HepG2 (cell line): ENCODE results near the gene RNF114. TPM values are rescaled to one million over a fixed set of nuclear protein-coding genes. Genes with fewer than 3 reads are reported as not detected.

Experiments used
- ATAC-seq: fragments of 200-7000 bp; cut with Tn5 transposase; 3 replicates; pipeline ENCODE4 v1.9.1; 2020; ENCODE audit warnings: mild to moderate bottlenecking, moderate library complexity
- BruUV-seq: library from RNA; stranded (reverse); fragments of 400-500 nt; replicated peaks from 2 replicates; lab custom pipeline; 2021; lab: Mats Ljungman, UMichigan
- CTCF ChIA-PET: fragments of 300-600 bp; formaldehyde crosslinking; extraction: SDS; loops from one replicate; lab custom pipeline; 2021; ENCODE audit warnings: low total read pairs, inconsistent platforms, low intra/inter-chr PET ratio; lab: Yijun Ruan, JAX
- POLR2A ChIA-PET: fragments of 350-600 bp; sonication (Branson Sonifier 250); formaldehyde crosslinking; loops from one replicate; lab custom pipeline; 2020; ENCODE audit warnings: antibody characterized with exemption, inconsistent platforms; lab: Yijun Ruan, JAX
- DNase-seq: peaks from one replicate; pipeline ENCODE4 v3.0.0-alpha.2; 2015; ENCODE audit warnings: low spot score
- FAIRE-seq: peaks from 3 replicates; lab custom pipeline; 2011; peaks lifted over from hg19 to GRCh38; lab: Jason Lieb, UNC
- H2AFZ ChIP-seq: one replicate; pipeline ENCODE4 v1.6.1; 2011; ENCODE audit warnings: low read length, inconsistent platforms
- H3K27ac ChIP-seq: fragments of 300-600 bp; 3 replicates; pipeline ENCODE4 v1.8.0; 2011; ENCODE audit warnings: mixed run types, mild to moderate bottlenecking, mixed read lengths, low read length, inconsistent platforms; ENCODE audit not compliant: insufficient read depth; ENCODE audit errors: extremely low read length
- H3K27me3 ChIP-seq, 2 experiments: fragments of 200-600 bp in 1 of 2; 2 replicates in 1 of 2; 3 replicates in 1 of 2; pipeline versions ENCODE4 v1.6.0 to v1.8.0; 2011; ENCODE audit warnings: low read length in 2 of 2, mild to moderate bottlenecking in 2 of 2, moderate library complexity in 2 of 2, inconsistent platforms in 1 of 2; ENCODE audit not compliant: insufficient read depth in 2 of 2, control insufficient read depth in 1 of 2
- H3K36me3 ChIP-seq, 2 experiments: fragments of 200-600 bp in 1 of 2; replicated peaks in 1 of 2; 2 replicates in 1 of 2; 3 replicates in 1 of 2; pipeline versions ENCODE4 v1.5.1 to v1.8.0; 2011; ENCODE audit warnings: low read length in 2 of 2, inconsistent platforms in 1 of 2; ENCODE audit not compliant: insufficient read depth in 2 of 2, control insufficient read depth in 1 of 2
- H3K4me1 ChIP-seq: 2 replicates; pipeline ENCODE4 v1.5.1; 2012; ENCODE audit warnings: low read length, inconsistent platforms; ENCODE audit not compliant: insufficient read depth
- H3K4me2 ChIP-seq: 2 replicates; pipeline ENCODE4 v1.6.0; 2011; ENCODE audit warnings: low read depth, low read length, inconsistent platforms
- H3K4me3 ChIP-seq, 3 experiments: fragments of 200-600 bp in 1 of 3; sonication (generic), shearing (Covaris generic) in 1 of 3; replicated peaks in 1 of 3; 2 replicates each; pipeline ENCODE4 v1.5.1; 2011 to 2016; ENCODE audit warnings: low read length in 3 of 3, inconsistent platforms in 2 of 3, low read depth in 2 of 3, mild to moderate bottlenecking in 2 of 3, control low read depth in 1 of 3, mixed read lengths in 1 of 3; ENCODE audit not compliant: insufficient read depth in 1 of 3
- H3K79me2 ChIP-seq: one replicate; pipeline ENCODE4 v1.6.1; 2011; ENCODE audit warnings: low read length, inconsistent platforms; ENCODE audit not compliant: insufficient read depth
- H3K9ac ChIP-seq: 2 replicates; pipeline ENCODE4 v1.6.0; 2011; ENCODE audit warnings: mild to moderate bottlenecking, low read depth, low read length, inconsistent platforms; ENCODE audit not compliant: insufficient read depth
- H3K9me3 ChIP-seq: 2 replicates; pipeline ENCODE4 v1.5.1; 2012; ENCODE audit warnings: mild to moderate bottlenecking, low read length
- H4K20me1 ChIP-seq: 2 replicates; pipeline ENCODE4 v1.6.0; 2011; ENCODE audit warnings: inconsistent platforms, mild to moderate bottlenecking, low read length, moderate library complexity; ENCODE audit not compliant: insufficient read depth
- BORCS8-MEF2B ChIP-seq: sonication (generic); formaldehyde crosslinking; IDR thresholded peaks from 2 replicates; pipeline ENCODE4 v1.8.0; 2022; ENCODE audit warnings: mild to moderate bottlenecking, missing genetic modification reagents
- CBX1 ChIP-seq: IDR thresholded peaks from one replicate; pipeline ENCODE4 v1.6.1; 2016; ENCODE audit warnings: antibody characterized with exemption, low read depth
- CEBPG ChIP-seq: IDR thresholded peaks from 2 replicates; pipeline ENCODE4 v1.6.1; 2016
- CENPT ChIP-seq: sonication (generic); formaldehyde crosslinking; IDR thresholded peaks from 2 replicates; pipeline ENCODE4 v1.8.0; 2022; ENCODE audit warnings: low read depth, mild to moderate bottlenecking, moderate library complexity, missing genetic modification reagents
- MEIS1 ChIP-seq: sonication (generic); formaldehyde crosslinking; IDR thresholded peaks from 2 replicates; pipeline ENCODE4 v1.9.0; 2021; ENCODE audit warnings: mild to moderate bottlenecking, missing genetic modification reagents, moderate library complexity, borderline replicate concordance
- MTF1 ChIP-seq: sonication (generic); formaldehyde crosslinking; IDR thresholded peaks from 2 replicates; pipeline ENCODE4 v1.5.0; 2020; ENCODE audit warnings: missing genetic modification reagents
- NCOA1 ChIP-seq: sonication (generic); formaldehyde crosslinking; IDR thresholded peaks from 2 replicates; pipeline ENCODE4 v1.9.0; 2021; ENCODE audit warnings: missing genetic modification reagents
- PAF1 ChIP-seq: IDR thresholded peaks from 2 replicates; pipeline ENCODE4 v1.6.1; 2016; ENCODE audit warnings: missing genetic modification reagents, missing compliant biosample characterization
- RORA ChIP-seq: sonication (generic); formaldehyde crosslinking; IDR thresholded peaks from 2 replicates; pipeline ENCODE4 v1.5.0; 2020; ENCODE audit warnings: mild to moderate bottlenecking, missing genetic modification reagents, moderate library complexity
- SNAPC2 ChIP-seq: sonication (generic); formaldehyde crosslinking; IDR thresholded peaks from 2 replicates; pipeline ENCODE4 v1.8.1; 2022; ENCODE audit warnings: mild to moderate bottlenecking, missing genetic modification reagents
- SP5 ChIP-seq: IDR thresholded peaks from 2 replicates; pipeline ENCODE4 v1.6.1; 2016; ENCODE audit warnings: low read depth, borderline replicate concordance
- STAT5B ChIP-seq: sonication (generic); formaldehyde crosslinking; IDR thresholded peaks from 2 replicates; pipeline ENCODE4 v1.4.0; 2020; ENCODE audit warnings: missing genetic modification reagents
- TCF7 ChIP-seq: sonication (generic); IDR thresholded peaks from 2 replicates; pipeline ENCODE4 v1.6.1; 2016; ENCODE audit warnings: antibody characterized with exemption, low read depth
- TEAD3 ChIP-seq: optimal IDR thresholded peaks from 2 replicates; pipeline ENCODE3; 2016; ENCODE audit warnings: borderline replicate concordance
- TGIF2 ChIP-seq: IDR thresholded peaks from 2 replicates; pipeline ENCODE4 v1.6.1; 2016; ENCODE audit warnings: control low read depth, missing compliant biosample characterization
- ZBTB44 ChIP-seq: sonication (generic); formaldehyde crosslinking; IDR thresholded peaks from 2 replicates; pipeline ENCODE4 v1.4.0; 2020; ENCODE audit warnings: missing genetic modification reagents
- ZFY ChIP-seq: sonication (generic); formaldehyde crosslinking; IDR thresholded peaks from 2 replicates; pipeline ENCODE4 v1.4.0; 2020; ENCODE audit warnings: missing genetic modification reagents
- ZMAT3 ChIP-seq: sonication (generic); formaldehyde crosslinking; conservative IDR thresholded peaks from 2 replicates; pipeline ENCODE4 v1.7.0; 2021; ENCODE audit warnings: missing genetic modification reagents
- ZNF362 ChIP-seq: sonication (generic); formaldehyde crosslinking; IDR thresholded peaks from 2 replicates; pipeline ENCODE4 v1.4.0; 2020; ENCODE audit warnings: missing genetic modification reagents, mild to moderate bottlenecking, borderline replicate concordance
- ZNF446 ChIP-seq: sonication (generic); formaldehyde crosslinking; IDR thresholded peaks from 2 replicates; pipeline ENCODE4 v1.5.0; 2020; ENCODE audit warnings: mild to moderate bottlenecking, missing genetic modification reagents
- ZNF550 ChIP-seq: sonication (generic); formaldehyde crosslinking; IDR thresholded peaks from 2 replicates; pipeline ENCODE4 v1.4.0; 2020; ENCODE audit warnings: mild to moderate bottlenecking, missing genetic modification reagents, borderline replicate concordance
- ZNF577 ChIP-seq: sonication (generic); formaldehyde crosslinking; IDR thresholded peaks from 2 replicates; pipeline ENCODE4 v1.4.0; 2020; ENCODE audit warnings: mild to moderate bottlenecking, low read depth, missing genetic modification reagents, borderline replicate concordance
- ZNF775 ChIP-seq: sonication (generic); formaldehyde crosslinking; IDR thresholded peaks from 2 replicates; pipeline ENCODE4 v1.4.0; 2020; ENCODE audit warnings: missing genetic modification reagents, mild to moderate bottlenecking, moderate library complexity, borderline replicate concordance
- WGBS: methylation state at CpG from one replicate; pipeline ENCODE4 v1.1.6; 2017; ENCODE audit warnings: low lambda C conversion rate; 5-methylcytosine and 5-hydroxymethylcytosine counted together
- in situ Hi-C: cut with HindIII; loops from 2 replicates; pipeline ENCODE4 v1.10.0; 2017; ENCODE audit warnings: low pct_unique_long_range_greater_than_20kb; ENCODE audit not compliant: extremely low pct_ligation_motif_present
- intact Hi-C: fragments of 100-400 bp; cut with micrococcal nuclease; formaldehyde crosslinking; loops from one replicate; pipeline ENCODE4 v1.10.0; 2022; ENCODE audit not compliant: unreplicated experiment
- polyA plus RNA-seq, 8 experiments: library from polyadenylated mRNA; depleted of rRNA in 3 of 8; stranded (reverse) in 7 of 8; unstranded in 1 of 8; fragments of >200 nt; fragmentation: Illumina TruSeq in 4 of 8; extraction: Trizol in 4 of 8; gene quantifications; 2 replicates each; pipeline versions ENCODE4 v1.2.1 to v1.2.3, GENCODE V29; 2011 to 2016; ENCODE audit warnings: low read depth in 4 of 8, missing spikeins in 1 of 8, mixed read lengths in 1 of 8; ENCODE audit not compliant: insufficient read depth in 1 of 8
- total RNA-seq, 5 experiments: library from RNA; depleted of rRNA; stranded (reverse); fragments of >200 nt; fragmentation: Illumina TruSeq; extraction: Trizol; gene quantifications; 2 replicates each; pipeline ENCODE4 v1.2.3, GENCODE V29; 2016; ENCODE audit warnings: low read depth in 1 of 5

RNF114 gene
- total and polyA plus RNA-seq, 2 of the 13 experiments (the other 11 are each of a cell fraction or from before 2014, with no cell fraction given): 119 to 126 TPM

- TF ChIP-seq SNAPC2 (CRISPR knock-in tag): no peak
- no peak for TF ChIP-seq TCF7
- no peak for TF ChIP-seq BORCS8-MEF2B
- TF ChIP-seq STAT5B: no peak
- no peak for TF ChIP-seq MEIS1 (CRISPR knock-in tag)
- peak; percentile 23; the same call in 1 of the 2 replicates for TF ChIP-seq ZMAT3 (CRISPR knock-in tag)
- TF ChIP-seq SP5 (CRISPR knock-in tag): no peak
- TF ChIP-seq PAF1 (CRISPR knock-in tag): no peak
- TF ChIP-seq ZNF446 (CRISPR knock-in tag): peak; percentile 85; the same call in 1 of the 2 replicates
- TF ChIP-seq TGIF2 (CRISPR knock-in tag): no peak
- TF ChIP-seq CBX1: no peak
- TF ChIP-seq, all 625 proteins: peak for 24
Measured at GRCh38 chr20:49915118-49915379, 21.1 kb upstream of the RNF114 start (continued).

GRCh38 chr20:49915380-49916145 lies 20.6 kb upstream of the RNF114 start, which contains the start of gene SPATA2:
Gene SPATA2, minus strand, starts transcription at chr20:49915529. Its CDS starts 7,039 bp downstream, at chr20:49908490.
- ChIA-PET CTCF (interaction anchor here (2.3 kb wide), 1 partner anchor 13 kb away, joined by 10 read pairs; no protein-coding TSS in a partner anchor), POLR2A (interaction anchor here (0.8 to 2.6 kb wide), 27 partner anchors 10 to 635 kb away, joined by 3 to 105 read pairs (median 5); partner anchors contain the start of genes PEDS1, RNF114 and SLC9A8)
- Histone ChIP-seq H3K36me3 (peaks cover 2 to 3% of the 10 kb centered on the region in 2 experiments; a peak in 4 of 5 replicates), H3K4me3 (peak within 1 kb of the TSS; percentile 74 to 91 (median 90)), H4K20me1 (no peaks in the 10 kb centered on the region), H3K79me2 (peaks cover 46% of the 10 kb centered on the region), H2AFZ (peak within 1 kb of the TSS; percentile 58), H3K27me3 (no peaks in the 10 kb centered on the region; a peak in 1 of 5 replicates), H3K4me1 (peaks cover 70% of the 10 kb centered on the region), H3K27ac (peak within 1 kb of the TSS; percentile 97), H3K9me3 (no peaks in the 10 kb centered on the region), H3K9ac (peak within 1 kb of the TSS; percentile 92), H3K4me2 (peak within 1 kb of the TSS; percentile 98)
- intact Hi-C loops: loop anchor here (2.0 kb wide), 1 partner anchor 13 kb away; no protein-coding TSS in a partner anchor
- TSS peak; percentile 81 for BruUV-seq
- FAIRE-seq (peak; percentile 67), ATAC-seq (peak; percentile 82), DNase-seq (peak; percentile 98)
- WGBS: 1% methylated on average over 58 of the region's 69 CpGs
- in situ Hi-C loops: no loop called here
- TF ChIP-seq ZBTB44 (CRISPR knock-in tag) (0 out of 2 replicates have a peak, but pooled peaks have one; percentile 49), TEAD3 (peak; percentile 72), ZNF775 (CRISPR knock-in tag) (no peak; the same call in 1 of the 2 replicates), ZNF362 (CRISPR knock-in tag) (peak; percentile 67; the same call in 1 of the 2 replicates), RORA (CRISPR knock-in tag) (no peak; the same call in 1 of the 2 replicates), SP5 (CRISPR knock-in tag) (peak; percentile 40; the same call in 1 of the 2 replicates), CEBPG (CRISPR knock-in tag) (peak; percentile 76), ZNF577 (CRISPR knock-in tag) (no peak), MTF1 (CRISPR knock-in tag) (0 out of 2 replicates have a peak, but pooled peaks have one; percentile 13), ZFY (CRISPR knock-in tag) (peak; percentile 88), ZNF550 (CRISPR knock-in tag) (no peak), CENPT (CRISPR knock-in tag) (0 out of 2 replicates have a peak, but pooled peaks have one; percentile 52), NCOA1 (CRISPR knock-in tag) (peak; percentile 83)
